ENCODE results near the gene SLC13A3.

SLC13A3 gene

GRCh38 chr20:46637427-46638133, 13.7 kb downstream of the SLC13A3 start:
- H3K4me3 ChIP-seq (replicated peaks; ENCODE audit: low read depth, low read length): no peak overlapping the region
- no peak for TF ChIP-seq CTCF (IDR thresholded peaks at IDR 0.05; ENCODE audit: low read length, missing control alignments)
- DNase-seq (ENCODE audit: low read depth): no peak

DNA sequence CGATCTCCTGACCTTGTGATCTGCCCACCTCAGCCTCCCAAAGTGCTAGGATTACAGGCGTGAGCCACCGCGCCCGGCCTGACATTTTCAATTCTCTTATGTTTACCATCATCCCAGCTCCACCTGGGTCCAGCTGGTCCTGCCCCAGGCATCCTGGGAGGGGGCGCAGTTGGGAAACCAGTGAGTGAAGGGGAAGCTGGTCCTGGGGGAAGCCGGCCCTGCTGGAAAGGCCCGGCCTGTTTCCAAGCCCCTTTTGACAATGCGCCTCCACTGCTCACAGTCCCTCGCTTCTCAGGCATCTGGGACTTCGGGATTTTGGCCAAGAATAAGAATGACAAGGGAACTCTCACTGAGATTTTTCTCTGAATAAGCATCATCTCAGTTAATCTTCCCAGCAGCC, 14.2 kb downstream of the SLC13A3 start:
- DNase-seq (ENCODE audit: low read depth): no peak
- no peak for TF ChIP-seq CTCF (IDR thresholded peaks at IDR 0.05; ENCODE audit: low read length, missing control alignments)
- no peak overlapping the region for H3K4me3 ChIP-seq (replicated peaks; ENCODE audit: low read depth, low read length)

GRCh38 chr20:46636514-46636913, 14.7 kb downstream of the SLC13A3 start:
- no peak for DNase-seq (ENCODE audit: low read depth)
- TF ChIP-seq CTCF (IDR thresholded peaks at IDR 0.05; ENCODE audit: low read length, missing control alignments): no peak
- H3K4me3 ChIP-seq (replicated peaks; ENCODE audit: low read depth, low read length): no peak overlapping the region

GRCh38 chr20:46635514-46636136, 15.6 kb downstream of the SLC13A3 start:
- no peak for TF ChIP-seq CTCF (IDR thresholded peaks at IDR 0.05; ENCODE audit: low read length, missing control alignments)
- no peak overlapping the region for H3K4me3 ChIP-seq (replicated peaks; ENCODE audit: low read depth, low read length)
- DNase-seq (ENCODE audit: low read depth): no peak

GRCh38 chr20:46634528-46634927, 16.7 kb downstream of the SLC13A3 start:
- DNase-seq (ENCODE audit: low read depth): no peak
- H3K4me3 ChIP-seq (replicated peaks; ENCODE audit: low read depth, low read length): no peak overlapping the region
- TF ChIP-seq CTCF (IDR thresholded peaks at IDR 0.05; ENCODE audit: low read length, missing control alignments): no peak

DNA sequence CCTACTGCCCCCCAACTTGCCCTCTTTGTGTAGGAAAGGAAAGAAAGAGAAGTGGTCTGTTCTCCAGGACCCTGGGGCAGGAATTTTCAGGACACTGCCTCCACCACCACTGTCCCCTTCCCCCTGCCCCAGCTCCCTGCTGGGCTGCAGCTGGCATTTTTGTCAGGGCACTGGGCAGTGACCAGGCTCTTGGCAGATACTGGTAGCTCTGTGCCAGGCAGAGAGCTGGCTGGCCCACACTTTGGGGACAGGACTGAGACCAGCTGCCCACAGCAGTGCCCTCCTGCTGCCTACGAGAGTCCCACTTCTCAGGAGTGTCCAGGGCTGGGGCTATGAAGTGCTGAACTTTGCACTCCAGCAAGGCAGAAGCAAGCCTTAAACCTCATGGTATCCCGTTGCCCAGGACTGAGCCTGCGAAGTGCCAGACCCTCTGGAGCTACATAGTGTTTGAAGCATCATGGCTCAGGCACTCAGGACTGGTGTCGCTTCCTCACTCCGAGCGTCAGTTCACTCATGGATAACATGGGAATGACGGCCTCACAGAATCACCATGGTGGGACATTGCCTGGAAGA, 19.3 kb downstream of the SLC13A3 start:
- TF ChIP-seq CTCF (IDR thresholded peaks at IDR 0.05; ENCODE audit: low read length, missing control alignments): no peak
- no peak overlapping the region for H3K4me3 ChIP-seq (replicated peaks; ENCODE audit: low read depth, low read length)
- DNase-seq (ENCODE audit: low read depth): no peak

Data from fibroblast of pulmonary artery (primary cell).